ENCODE data around the gene MMP8. TPM values are rescaled to one million over a fixed set of nuclear protein-coding genes. Genes with fewer than 3 reads are reported as not detected.

MMP8 gene
- polyA plus RNA-seq, 12 donors = 0.05 to 0.37 (median 0.16) TPM; not detected in 6

DNA sequence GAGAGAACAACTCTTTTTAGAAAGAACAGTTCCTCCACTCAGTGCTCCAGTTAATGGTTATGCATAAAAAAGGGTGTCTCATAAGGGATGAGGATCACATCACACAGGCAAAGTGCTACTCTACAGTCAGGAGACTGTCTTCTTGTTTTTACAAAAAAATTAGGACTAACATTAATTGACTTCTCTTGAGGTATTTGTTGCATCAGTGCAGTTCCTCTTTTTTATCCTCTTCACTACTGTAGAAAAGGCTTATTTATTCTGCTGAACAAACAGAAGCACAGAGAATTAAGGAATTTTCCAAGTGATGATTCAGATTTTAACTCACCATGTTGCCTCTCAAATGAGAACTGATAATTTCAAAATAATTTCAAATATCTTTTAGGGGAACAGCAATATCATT lies 1.9 kb downstream of the MMP8 start:
- DNase-seq = no peak

DNA sequence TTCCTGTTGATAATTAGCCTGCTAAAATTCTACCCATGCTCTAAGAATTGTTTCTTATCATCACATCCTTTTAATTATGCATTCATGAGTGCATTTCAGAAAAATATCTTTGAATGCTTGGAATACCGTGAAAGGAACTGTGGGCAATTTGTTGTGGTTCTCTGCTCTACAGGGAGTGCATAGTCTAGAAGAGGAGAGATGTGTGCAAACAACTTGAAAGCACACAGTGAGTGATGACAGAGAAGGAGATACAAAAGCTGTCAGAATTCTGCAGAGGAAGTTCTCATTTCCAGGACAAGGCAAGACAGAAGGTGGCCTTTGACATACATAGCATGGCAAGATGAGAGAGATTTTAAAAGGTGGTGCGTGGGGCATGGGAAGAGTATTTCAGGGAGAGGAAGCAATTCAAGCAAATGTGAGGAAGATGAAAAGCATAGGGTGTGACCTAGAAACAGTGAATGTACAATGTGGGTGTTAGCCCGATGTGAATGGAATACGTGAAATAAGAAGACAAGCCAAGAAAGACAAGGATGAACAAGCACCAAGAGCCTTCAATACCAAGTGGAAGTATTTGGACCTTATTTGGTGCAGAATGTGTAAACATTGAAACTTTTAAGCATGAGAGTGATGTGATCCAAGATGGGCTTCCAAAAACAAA lies 5.0 kb downstream of the MMP8 start:
- DNase-seq = no peak

DNA sequence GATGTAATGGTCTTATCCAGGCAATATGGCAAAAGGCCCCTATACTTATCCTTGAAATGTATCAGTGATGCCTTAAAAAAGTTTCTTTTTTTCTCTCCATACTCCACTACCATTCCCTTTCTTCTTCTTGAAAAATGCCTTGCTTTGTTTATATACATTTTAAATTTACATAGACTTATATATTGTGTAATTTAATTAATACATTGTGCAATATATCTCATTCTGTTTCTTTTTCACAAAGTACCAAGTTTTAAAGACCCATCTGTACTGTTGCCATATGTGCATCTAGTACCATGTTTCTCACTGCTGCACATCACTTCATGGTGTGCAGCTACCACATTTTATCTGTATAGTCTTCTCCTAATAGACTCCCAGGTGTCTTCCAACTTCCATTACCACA lies 7.5 kb downstream of the MMP8 start:
- DNase-seq = no peak

DNA sequence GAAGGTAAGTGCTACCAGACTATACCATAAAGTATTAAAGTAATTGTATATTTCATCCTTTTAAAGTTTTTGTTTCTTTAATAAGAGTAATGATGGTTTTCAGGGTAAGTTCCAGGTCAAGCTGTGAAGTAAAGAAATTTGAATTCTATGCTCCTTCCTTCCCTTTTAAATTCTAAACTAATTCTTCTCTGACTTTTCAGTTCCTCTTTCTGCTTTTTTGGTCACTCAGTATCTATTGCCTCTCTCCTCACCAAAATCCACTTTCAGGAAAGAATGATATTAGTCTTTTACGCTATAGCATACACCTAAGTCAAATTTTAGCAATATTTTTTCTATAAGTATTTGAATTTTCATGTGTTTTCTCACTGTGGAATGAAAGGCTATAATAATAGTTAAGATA lies 8.2 kb downstream of the MMP8 start:
- DNase-seq = no peak

DNA sequence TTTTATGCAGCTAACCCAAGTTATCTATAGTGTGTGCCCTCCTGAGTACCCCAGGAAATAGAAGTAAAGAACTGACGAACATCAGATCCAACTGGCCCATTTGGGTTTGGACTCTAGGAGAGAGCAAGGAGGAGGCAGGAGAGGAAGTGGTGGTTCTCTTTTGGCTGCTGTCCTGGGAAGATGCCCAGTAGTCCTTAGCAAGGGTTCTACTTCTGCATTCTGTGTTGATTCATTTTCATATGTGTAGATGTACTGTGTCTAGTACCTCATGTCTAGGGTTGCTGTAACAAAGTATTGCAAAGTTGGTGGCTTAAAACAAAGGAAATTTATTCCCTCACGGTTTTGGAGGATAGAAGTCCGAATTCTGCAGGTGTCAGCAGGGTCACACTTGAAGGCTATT lies 12.6 kb downstream of the MMP8 start:
- no peak for DNase-seq

DNA sequence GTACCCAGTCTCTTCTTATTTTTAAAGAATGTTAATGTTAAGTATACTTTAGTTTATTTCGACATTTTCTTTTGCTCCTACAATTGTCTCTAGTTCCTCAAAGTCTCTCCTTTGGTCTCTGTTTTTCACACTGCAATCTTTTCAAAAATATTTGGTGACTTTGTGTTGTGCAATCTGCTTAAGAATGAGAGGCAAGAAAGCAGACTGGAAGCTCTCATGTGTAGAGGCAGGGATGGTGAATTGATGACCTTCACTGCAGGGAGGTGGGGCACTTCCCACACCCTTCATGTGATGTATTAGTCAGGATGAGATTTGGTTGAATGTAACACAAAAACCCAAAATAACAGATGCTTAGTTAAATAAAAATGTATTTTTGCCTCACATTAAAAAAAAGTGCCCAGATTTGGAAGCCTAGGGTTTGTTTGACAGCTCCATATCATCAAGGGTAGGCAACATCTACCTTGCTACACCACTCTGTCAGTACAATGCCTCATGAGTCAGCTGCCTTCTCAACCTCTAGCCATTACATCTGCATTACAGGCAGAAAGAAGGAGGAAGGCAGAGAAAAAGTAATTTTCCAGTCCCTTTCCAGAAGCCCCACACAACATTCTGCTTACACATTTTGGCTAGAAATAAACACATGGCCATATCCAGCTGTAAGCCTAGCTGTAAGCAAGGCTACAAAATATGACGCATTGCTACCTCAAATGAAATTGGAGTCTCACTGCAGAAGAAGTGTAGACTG lies 15.4 kb downstream of the MMP8 start:
- no peak for DNase-seq

DNA sequence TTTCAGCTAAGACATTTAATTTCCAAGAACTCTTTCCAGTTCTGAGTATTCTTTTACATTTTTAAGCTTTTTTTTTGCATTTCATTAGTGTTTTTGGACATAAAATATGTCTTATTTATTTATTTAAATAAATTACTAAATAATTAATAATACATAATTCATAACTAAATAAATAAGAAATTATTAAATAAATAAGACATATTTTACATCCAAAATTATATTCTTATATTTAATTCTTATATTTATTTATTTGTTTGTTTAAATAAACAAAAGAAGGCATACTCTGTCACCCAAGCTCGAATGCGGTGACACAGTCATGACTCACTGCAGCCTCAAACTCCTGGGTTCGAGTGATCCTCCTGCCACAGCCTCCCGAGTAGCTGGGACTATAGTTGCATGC lies 16.1 kb downstream of the MMP8 start:
- no peak for DNase-seq

DNA sequence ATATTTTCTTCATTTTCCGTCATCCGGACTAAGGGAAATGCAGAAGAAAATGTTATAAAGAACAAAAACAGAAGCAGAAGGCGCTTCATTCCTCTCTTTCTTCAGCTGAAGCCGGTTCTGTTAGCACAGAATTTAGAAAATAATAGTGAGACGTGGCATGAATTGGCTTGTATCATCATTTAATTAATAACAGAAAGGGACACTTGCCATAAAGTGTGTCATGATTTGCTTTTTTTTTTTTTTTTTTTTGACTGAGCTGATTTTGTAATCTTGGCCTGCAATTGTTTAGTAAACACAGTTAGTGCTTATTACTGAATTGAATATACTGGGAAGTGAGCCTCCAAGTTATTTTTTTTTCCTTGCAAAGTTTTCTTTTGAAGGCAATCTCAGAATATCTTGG lies 19.1 kb downstream of the MMP8 start, which contains the start of gene MMP27:
TSS of gene MMP27 (minus strand) at position 144 of the 400 bp plus-strand sequence. CDS start at position 89, 55 bp downstream.
- DNase-seq = no peak

DNA sequence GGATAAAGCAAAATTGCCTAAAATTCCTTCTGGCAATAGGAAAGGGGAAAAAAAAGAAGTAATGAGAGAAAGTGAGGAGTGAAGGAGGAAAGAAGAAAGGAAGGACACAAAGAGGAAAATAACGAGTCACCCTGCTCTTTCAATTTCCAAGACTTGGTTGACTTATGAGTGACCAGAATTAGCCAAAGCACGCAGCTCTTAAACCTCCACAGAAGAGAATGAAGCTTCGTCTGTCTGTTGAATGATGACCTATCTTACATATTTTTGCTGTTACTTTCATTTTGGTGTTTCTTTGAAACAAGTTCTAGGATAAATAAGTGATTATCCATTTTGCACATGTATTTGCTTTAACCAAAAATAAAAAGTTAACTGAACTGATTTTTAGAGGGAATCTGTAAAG lies 19.9 kb downstream of the MMP8 start:
- DNase-seq = no peak

DNA sequence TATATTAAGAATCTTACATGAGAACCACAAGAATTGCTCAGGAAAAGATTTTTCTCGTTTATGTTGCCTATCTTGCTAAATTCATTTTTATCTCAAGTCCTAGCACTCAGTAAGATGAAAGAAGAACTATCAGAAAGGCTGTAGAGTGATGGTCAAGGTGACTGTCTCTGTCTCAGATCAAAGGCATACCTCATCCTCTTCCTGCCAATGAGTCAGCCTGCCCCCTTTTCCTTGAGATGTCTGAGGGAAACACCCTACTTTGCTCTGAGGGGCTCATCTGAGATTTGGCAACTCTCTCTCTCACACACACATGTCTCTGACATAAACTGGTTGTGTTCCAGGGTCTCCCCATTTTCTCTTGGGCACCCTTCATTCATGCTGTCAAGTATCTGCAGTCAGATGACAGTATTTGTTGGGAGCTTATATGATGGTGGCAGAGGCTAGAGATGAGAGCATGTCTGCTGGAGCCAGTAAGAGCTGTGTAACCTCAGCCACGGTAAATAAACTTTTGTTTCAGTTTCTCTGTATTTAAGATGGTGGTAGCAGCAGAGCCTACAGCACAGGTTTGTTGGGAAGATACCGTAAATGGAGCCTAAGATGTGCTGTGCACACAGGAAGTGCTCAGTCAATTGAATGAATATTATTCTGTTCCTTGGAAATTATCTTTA lies 20.8 kb downstream of the MMP8 start:
- no peak for DNase-seq

DNA sequence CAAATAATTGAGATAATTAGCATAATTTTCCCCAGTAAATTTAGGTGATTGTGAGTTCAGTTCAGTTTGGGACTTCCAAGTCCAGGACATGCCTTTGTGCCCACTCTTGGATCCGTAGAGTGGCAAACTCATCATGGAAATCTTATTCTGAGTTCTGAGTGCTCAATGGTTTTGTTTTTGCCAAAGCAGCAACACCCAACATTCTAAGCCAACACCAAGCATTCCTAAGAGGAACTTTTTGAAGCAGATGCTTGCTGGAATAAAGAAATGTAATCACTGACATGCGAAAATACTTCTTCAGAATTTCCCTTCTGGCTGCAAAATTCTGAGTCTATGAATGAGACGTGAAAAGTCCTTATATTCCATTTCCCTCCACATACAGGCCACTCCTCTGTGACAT lies 29.6 kb downstream of the MMP8 start:
- DNase-seq = no peak

DNA sequence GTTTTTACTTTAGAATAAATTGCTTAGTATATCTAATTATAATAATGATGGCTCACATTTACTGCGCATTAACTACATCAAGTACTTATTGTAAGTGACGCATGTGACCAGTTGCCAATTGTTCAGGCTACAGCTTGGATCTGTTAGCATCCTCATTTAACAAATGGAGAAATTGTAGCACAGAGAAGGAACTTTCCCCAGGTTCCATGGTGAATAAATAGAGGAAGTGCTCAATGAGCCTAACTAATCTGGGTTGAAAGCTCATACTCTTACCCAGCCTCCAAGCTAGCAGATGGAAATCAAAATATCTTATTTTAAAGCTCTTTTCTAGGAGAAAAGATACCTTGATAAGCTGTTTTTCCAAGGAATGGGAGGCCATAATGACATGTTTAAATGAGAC lies 39.0 kb downstream of the MMP8 start:
- DNase-seq = no peak

DNA sequence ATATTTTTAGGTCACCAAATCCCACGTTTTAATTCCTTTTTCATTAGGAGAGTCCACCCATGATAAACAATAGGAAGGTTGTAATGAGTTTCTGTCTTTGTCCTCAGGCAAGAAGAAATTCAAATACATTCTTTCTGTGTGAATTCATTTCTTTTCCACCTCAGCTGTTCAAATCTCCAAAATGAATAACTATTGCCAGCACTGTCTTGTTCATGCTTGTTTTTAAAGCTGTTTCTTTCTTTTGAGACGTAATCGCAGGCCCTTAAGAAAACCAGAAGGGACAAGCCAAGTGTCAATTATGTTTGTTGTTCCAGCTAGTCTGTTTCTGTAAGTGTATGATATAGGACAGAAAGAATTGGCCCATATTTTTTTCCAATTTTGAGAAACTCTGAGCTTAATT lies 39.4 kb downstream of the MMP8 start:
- DNase-seq = peak; percentile 40

DNA sequence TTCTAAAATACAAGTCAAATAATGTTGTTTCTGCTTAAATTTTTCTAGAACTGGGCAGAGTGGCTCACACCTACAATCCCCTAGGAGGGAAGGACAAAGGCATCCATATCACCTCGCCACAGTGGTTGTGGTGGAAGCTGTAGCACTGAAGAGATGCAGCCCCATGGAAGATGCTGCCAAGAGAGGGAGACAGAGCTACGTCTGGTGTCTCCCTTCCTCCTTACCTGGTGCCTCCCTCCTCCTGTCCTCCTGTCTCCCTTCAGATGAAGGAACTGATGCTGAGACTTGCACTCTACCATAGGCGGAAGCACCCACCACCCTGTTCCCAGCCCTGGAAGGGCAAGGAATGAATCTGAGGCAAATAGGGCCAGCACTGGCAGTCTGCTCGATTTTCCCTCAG lies 41.5 kb downstream of the MMP8 start:
- DNase-seq = no peak

DNA sequence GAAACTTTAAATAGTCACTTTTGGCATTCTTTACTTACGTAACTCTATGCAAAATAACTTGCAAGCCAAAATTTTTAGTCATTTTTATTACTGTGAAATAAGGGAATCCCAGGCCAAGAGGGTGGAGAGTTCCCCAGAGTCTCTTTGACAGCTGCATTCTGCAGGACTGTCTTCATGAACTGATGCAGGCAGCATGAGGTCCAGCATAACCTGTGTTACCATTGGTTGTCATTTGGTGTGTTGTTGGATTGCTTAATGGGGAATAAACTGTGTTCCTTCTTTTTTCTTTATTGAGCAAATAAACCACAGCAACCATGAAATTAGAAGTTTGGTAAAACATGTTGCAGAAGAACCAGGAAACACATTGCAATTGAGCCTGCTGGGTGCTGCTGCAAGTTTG lies 43.8 kb downstream of the MMP8 start:
- peak; percentile 48 for DNase-seq

DNA sequence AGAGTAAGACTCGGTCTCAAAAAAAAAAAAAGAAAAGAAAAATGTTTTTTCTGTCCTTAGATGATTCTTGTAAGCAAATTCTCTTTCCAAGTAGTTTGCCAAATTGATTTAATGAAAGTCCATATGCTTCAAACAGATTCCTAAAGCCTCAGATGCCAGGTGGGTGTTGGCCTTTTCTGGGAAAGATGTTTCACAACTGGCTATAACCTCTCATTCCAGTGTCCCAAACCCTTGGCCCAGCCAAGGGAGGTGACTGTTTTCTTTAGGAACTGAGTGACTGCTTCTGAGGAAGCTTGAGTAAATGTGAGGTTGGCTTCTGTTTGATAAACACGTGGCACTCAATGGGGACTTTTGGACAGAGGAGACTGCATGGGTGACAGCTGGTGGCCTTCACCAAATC lies 46.7 kb downstream of the MMP8 start:
- no peak for DNase-seq

DNA sequence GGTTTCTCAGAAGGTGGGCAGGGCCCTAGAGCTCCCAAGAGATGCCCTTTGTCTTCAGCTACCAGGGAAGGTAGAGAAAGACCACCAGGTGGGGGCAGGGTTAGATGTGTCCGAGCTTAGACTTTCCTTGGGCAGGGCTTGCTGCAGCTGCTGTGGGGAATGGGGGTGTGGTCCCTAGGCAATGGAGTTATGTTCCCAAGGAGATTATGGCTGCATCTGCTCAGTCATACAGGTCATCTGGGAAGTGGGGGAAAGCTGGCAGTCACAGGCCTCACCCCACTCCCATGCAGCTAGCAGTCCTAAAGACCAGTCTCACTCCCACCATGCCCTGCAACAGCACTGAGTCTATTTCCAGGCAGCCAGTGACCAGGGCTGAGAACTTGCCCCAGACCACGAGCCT lies 48.7 kb downstream of the MMP8 start:
- DNase-seq = no peak

DNA sequence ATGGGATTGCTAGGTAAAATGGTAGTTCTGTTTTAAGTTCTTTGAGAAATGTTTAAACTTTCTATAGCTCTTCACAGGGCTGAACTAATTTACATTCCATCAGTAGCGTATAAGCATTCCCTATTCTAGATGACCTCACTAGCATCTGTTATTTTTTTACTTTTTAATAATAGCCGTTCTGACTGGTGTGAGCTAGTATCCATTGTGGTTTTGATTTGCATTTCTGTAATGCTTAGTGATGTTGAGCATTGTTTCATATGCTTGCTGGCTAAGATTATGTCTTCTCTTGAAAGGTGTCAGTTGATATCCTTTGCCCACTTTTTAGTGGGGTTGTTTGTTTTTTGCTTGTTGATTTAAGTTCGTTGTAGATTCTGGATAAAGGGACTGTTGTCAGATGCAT lies 55.1 kb downstream of the MMP8 start:
- no peak for DNase-seq

DNA sequence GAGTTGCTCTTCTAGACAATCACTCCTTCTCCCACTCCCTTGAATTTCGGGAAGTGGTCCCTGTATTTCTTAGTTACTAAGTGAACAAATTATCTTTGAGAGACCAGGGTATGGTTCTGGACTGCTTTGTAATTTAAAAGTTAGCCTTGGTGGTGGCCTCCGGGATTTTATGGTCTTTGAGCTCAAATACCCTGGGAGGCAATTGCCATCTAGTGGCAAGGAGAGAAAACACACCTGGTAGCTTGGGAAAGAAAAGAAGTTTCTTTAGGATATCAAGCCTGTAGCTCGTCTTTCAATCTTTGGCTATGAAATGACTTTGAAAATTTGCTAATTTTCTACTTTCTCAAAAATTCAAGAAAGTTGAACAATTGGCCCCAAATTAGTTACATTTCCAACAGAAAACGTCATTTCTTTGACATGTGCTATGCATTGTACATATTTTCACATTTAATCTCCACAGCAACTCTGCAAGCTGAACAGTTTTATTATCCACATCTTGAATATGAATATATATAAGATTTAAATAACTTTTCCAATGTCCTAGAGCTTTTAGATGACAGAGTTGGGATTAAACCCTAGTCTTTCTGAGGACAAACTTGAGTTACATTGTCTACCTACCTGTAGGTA lies 58.3 kb downstream of the MMP8 start:
- DNase-seq = no peak

DNA sequence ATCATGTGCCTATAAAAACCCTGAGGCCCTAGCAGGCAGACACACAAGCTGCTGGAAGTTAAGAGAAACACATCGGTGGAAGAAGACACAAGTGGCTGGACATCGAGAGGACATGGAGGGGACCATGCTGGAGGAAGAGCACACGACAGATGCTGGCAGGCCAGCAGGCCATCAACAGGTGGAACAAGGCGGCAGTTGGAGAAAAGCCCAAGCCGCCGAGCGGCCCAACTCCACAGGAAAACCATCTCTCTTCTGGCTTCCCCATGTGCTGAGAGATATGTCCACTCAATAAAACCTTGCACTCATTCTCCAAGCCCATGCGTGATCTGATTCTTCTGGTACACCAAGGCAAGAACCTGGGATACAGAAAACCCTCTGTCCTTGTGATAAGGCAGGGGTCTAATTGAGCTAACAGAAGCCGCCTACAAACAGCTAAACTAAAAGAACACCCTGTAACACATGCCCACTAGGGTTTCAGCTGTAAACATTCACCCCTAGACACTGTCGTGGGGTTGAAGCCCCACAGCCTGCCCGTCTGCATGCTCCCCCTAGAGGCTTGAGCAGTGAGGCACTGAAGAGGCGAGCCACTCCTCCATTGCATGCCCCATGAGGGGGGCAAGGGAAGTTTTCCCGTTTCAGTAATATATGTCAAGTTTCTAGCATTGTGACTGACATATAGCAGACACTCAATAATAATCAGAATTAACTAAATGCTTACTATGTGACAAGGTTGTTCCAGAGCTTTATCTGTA lies 60.6 kb downstream of the MMP8 start:
- DNase-seq = no peak

DNA sequence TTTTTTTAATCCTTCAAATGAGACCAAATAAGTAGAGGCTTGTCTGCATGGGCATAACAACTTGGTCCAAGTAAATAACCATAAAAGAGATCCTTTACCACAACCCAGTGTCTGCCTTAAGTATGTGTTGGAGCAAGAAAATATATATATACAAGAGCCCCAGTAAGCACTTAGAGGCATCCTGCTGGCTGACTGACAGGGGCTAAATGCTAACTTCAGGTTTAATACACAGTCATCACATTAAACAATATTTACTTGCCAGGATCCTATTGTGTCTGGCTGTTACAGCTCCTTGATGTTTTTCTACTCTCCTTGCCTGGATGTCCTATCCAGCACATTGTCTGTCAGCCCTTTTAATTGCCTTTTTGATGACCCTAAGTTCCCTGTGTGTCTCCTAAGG lies 62.1 kb downstream of the MMP8 start:
- DNase-seq = no peak

Data from muscle of arm (tissue), 12 donors.